ENCODE measurements around the gene KIF7.

Gene KIF7

GRCh38 chr15:89614164-89614563 is 41.1 kb downstream of the KIF7 start:
- DNase-seq (ENCODE audit: low spot score) = no peak
- in situ Hi-C loops (cut with MboI; ENCODE audit: low pct_unique_long_range_greater_than_20kb, low sequenced_read_pairs, unreplicated experiment) = no loop called here
- no peak for TF ChIP-seq CTCF (IDR thresholded peaks at IDR 0.05; ENCODE audit: extremely low read depth, insufficient read depth, missing control alignments)

GRCh38 chr15:89613031-89613430 is 42.2 kb downstream of the KIF7 start:
- in situ Hi-C loops (cut with MboI; ENCODE audit: low pct_unique_long_range_greater_than_20kb, low sequenced_read_pairs, unreplicated experiment) = no loop called here
- no peak for TF ChIP-seq CTCF (IDR thresholded peaks at IDR 0.05; ENCODE audit: extremely low read depth, insufficient read depth, missing control alignments)
- DNase-seq (ENCODE audit: low spot score) = no peak

GRCh38 chr15:89611317-89611716 is 44.0 kb downstream of the KIF7 start:
- in situ Hi-C loops (cut with MboI; ENCODE audit: low pct_unique_long_range_greater_than_20kb, low sequenced_read_pairs, unreplicated experiment) = no loop called here
- no peak for DNase-seq (ENCODE audit: low spot score)
- no peak for TF ChIP-seq CTCF (IDR thresholded peaks at IDR 0.05; ENCODE audit: extremely low read depth, insufficient read depth, missing control alignments)

- DNase-seq (ENCODE audit: low spot score) = no peak
- in situ Hi-C loops (cut with MboI; ENCODE audit: low pct_unique_long_range_greater_than_20kb, low sequenced_read_pairs, unreplicated experiment) = no loop called here
- no peak for TF ChIP-seq CTCF (IDR thresholded peaks at IDR 0.05; ENCODE audit: extremely low read depth, insufficient read depth, missing control alignments)
These were observed 56.2 kb downstream of the KIF7 start for GRCh38 chr15:89599021-89599420.

- TF ChIP-seq CTCF (IDR thresholded peaks at IDR 0.05; ENCODE audit: extremely low read depth, insufficient read depth, missing control alignments) = no peak
- in situ Hi-C loops (cut with MboI; ENCODE audit: low pct_unique_long_range_greater_than_20kb, low sequenced_read_pairs, unreplicated experiment) = no loop called here
- DNase-seq (ENCODE audit: low spot score) = no peak
These were observed 62.2 kb downstream of the KIF7 start for GRCh38 chr15:89593018-89593417.

DNA sequence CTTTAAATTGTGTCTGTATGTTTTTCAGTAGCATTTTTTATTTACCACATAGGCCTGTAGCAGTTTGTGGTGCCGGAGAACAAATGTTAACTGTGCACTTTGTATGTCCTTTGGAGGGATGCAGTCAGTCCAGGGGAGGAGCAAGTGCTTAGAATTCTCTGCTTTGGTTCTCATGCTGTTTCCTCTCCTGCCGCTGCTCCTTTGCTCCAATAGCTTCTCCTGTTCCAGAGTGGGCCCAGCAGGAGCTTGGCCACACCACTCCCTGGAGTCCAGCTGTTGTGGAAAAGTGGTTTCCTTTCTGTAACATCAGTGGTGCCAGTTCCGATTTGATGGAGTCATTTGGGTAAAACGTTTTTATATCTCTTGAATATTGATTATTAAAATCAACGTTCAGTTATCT is 63.4 kb downstream of the KIF7 start:
- in situ Hi-C loops (cut with MboI; ENCODE audit: low pct_unique_long_range_greater_than_20kb, low sequenced_read_pairs, unreplicated experiment) = no loop called here
- TF ChIP-seq CTCF (IDR thresholded peaks at IDR 0.05; ENCODE audit: extremely low read depth, insufficient read depth, missing control alignments) = no peak

GRCh38 chr15:89587955-89588354 is 67.3 kb downstream of the KIF7 start:
- no peak for TF ChIP-seq CTCF (IDR thresholded peaks at IDR 0.05; ENCODE audit: extremely low read depth, insufficient read depth, missing control alignments)
- in situ Hi-C loops (cut with MboI; ENCODE audit: low pct_unique_long_range_greater_than_20kb, low sequenced_read_pairs, unreplicated experiment) = no loop called here
- no peak for DNase-seq (ENCODE audit: low spot score)

More for the DNA sequence above, 63.4 kb downstream of the KIF7 start:
- no peak for DNase-seq (ENCODE audit: low spot score)
